GM12872 (cell line): Measurements from ENCODE around the gene RIN3.

Experiments
- CTCF ChIP-seq: IDR thresholded peaks from 3 replicates; pipeline ENCODE4 v1.5.1; 2011; ENCODE audit warnings: low read depth, mild to moderate bottlenecking, low read length, moderate library complexity; ENCODE audit not compliant: insufficient read depth

The RIN3 gene

GRCh38 chr14:92480856-92481255 is 32.7 kb upstream of the RIN3 start:
- no peak for TF ChIP-seq CTCF

GRCh38 chr14:92481386-92481785 is 32.2 kb upstream of the RIN3 start:
- TF ChIP-seq CTCF = no peak

GRCh38 chr14:92481811-92482555 is 31.6 kb upstream of the RIN3 start:
- no peak for TF ChIP-seq CTCF

GRCh38 chr14:92482621-92483319 is 30.8 kb upstream of the RIN3 start:
- TF ChIP-seq CTCF = no peak

GRCh38 chr14:92484132-92484823 is 29.3 kb upstream of the RIN3 start:
- no peak for TF ChIP-seq CTCF

GRCh38 chr14:92486881-92487280 is 26.7 kb upstream of the RIN3 start:
- TF ChIP-seq CTCF = no peak

- TF ChIP-seq CTCF = no peak
Measured at GRCh38 chr14:92487513-92488133, 26.0 kb upstream of the RIN3 start.
